Heart left ventricle (tissue), 13 donors: ENCODE data around the gene CCDC112.

Source experiments
- POLR2A ChIP-seq, 2 donors: fragments of 450-650 bp; IDR thresholded peaks; one replicate each; pipeline ENCODE4 v1.6.1; 2017; ENCODE audit warnings: antibody characterized with exemption in 2 of 2, mild to moderate bottlenecking in 2 of 2, moderate library complexity in 2 of 2
- TF ChIP-seq, protein P1 (sequence below), 12 donors: fragments of 200-600 bp; sonication (generic) in 4 of 12; IDR thresholded peaks; one replicate each; pipeline versions ENCODE4 v1.5.0 to v1.8.0; 2018 to 2022; ENCODE audit warnings: antibody characterized with exemption in 12 of 12, mild to moderate bottlenecking in 5 of 12
- donor health status: ischemic (EF 13 %, LVEDD 7.1; RV severe dilation, severe dysfunction).
- donor health status: DM: no; HTN: yes; CAD: no.
- donor health status: DM: no; HTN: no; CAD: no.
- donor health status: ischemic (EF 25% LVEDD 6.9; RV normal size, moderate dysfunction).
- donor health status: ischemic (EF 25% LVEDD 5.7; RV mildly dilated, moderate dysfunction).
- donor health status: ischemic (EF 35%, LVEDD 5.7; RV mildly dilated, moderate dysfunction).
- donor health status: nonischemic (EF 11% LVEDD 7.7; RV severe dilation, severe dysfunction).
- donor health status: DM: yes; HTN: yes; CAD: no.
- donor health status: PGD.
- donor health status: ischemic (EF 29% LVEDD 5.4; RV normal size, mild dysfunction).
- donor health status: nonischemic (EF 23%, LVEDD 6.1; RV moderate dilation, normal function).

DNA sequence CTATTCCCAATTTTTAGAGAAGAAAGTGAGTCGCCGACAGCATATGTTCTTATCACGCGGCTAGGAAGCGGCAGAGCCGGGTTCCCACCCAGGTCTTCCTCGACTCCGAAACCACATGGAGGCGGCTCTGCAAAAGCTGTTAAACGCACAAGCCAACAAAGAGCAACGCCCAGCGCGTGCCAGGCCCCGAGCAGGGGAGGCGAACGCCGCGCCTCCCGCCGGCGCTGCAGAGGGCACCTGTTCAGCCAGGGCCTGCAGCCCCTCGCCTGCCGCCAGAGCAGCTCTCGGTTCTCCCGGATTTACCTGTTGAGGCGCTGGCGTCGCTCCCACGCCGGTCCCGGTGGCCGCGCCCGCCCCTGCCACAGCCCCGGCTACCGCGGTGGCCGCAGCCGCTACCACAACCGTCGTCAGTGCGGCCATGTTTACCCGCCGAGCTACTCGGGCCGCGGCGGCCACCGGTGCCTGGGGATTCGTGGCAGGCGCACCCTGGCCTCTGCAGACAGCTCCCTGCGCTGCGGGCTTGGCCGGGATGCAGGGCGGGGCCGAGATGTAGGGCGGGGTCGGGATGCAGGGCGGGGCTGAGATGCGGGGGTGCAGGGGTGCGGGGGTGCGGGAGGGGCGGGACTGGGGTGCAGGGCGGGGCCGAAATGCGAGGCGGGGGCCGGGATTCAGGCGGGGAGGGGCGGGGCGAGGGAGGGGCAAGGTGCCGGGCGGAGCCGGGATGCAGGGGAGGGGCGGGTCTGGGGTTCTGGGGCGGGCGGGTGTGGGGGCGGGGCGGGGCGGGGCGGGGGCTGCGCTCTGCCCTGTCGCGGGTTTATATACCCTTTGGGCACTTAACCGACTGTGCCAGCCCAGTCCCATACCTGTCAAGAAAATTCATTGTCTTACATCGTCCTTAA lies at the start of gene CCDC112:
- TF ChIP-seq, protein P1, sequence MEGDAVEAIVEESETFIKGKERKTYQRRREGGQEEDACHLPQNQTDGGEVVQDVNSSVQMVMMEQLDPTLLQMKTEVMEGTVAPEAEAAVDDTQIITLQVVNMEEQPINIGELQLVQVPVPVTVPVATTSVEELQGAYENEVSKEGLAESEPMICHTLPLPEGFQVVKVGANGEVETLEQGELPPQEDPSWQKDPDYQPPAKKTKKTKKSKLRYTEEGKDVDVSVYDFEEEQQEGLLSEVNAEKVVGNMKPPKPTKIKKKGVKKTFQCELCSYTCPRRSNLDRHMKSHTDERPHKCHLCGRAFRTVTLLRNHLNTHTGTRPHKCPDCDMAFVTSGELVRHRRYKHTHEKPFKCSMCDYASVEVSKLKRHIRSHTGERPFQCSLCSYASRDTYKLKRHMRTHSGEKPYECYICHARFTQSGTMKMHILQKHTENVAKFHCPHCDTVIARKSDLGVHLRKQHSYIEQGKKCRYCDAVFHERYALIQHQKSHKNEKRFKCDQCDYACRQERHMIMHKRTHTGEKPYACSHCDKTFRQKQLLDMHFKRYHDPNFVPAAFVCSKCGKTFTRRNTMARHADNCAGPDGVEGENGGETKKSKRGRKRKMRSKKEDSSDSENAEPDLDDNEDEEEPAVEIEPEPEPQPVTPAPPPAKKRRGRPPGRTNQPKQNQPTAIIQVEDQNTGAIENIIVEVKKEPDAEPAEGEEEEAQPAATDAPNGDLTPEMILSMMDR (IDR thresholded peaks at IDR 0.05): peak in 1 of 12 donors; percentile 11
- peak in 1 of 2 donors; percentile 68 for TF ChIP-seq POLR2A (IDR thresholded peaks at IDR 0.05)
